K562 (cell line): Measurements from ENCODE around the gene RPS28. TPM values are rescaled to one million over a fixed set of nuclear protein-coding genes. Genes with fewer than 3 reads are reported as not detected.

Experiments
- ATAC-seq: fragments of 200-7000 bp; cut with Tn5 transposase; 3 replicates; pipeline ENCODE4 v1.9.1; 2020; ENCODE audit warnings: moderate library complexity
- BruUV-seq: library from RNA; stranded (reverse); fragments of 400-500 nt; replicated peaks from 2 replicates; lab custom pipeline; 2021; lab: Mats Ljungman, UMichigan
- CTCF ChIA-PET: fragments of 300-600 bp; formaldehyde crosslinking; extraction: SDS; loops from one replicate; lab custom pipeline; 2021; ENCODE audit warnings: low intra/inter-chr PET ratio; lab: Yijun Ruan, JAX
- POLR2A ChIA-PET: fragments of 300-600, 350-650 bp; sonication (Branson Sonifier 250); formaldehyde crosslinking; extraction: SDS; loops from one replicate; lab custom pipeline; 2021; ENCODE audit warnings: antibody characterized with exemption, inconsistent platforms; lab: Yijun Ruan, JAX
- DNase-seq, 4 experiments: peaks; one replicate each; pipeline versions ENCODE4 v3.0.0 to v3.0.0-alpha.2; 2011 to 2018; ENCODE audit warnings: low spot score in 3 of 4, mixed read lengths in 3 of 4; ENCODE audit errors: extremely low read depth in 1 of 4
- FAIRE-seq: peaks from 2 replicates; lab custom pipeline; 2011; peaks lifted over from hg19 to GRCh38; lab: Jason Lieb, UNC
- H2AFZ ChIP-seq: 2 replicates; pipeline ENCODE4 v1.6.0; 2011; ENCODE audit warnings: low read depth, low read length, control low read depth, inconsistent platforms
- H3K27ac ChIP-seq: fragments of 200-600 bp; 3 replicates; pipeline ENCODE4 v1.8.0; 2011; ENCODE audit warnings: low read depth, mild to moderate bottlenecking, control low read depth, inconsistent platforms, low read length, moderate library complexity, mixed read lengths; ENCODE audit errors: extremely low read depth
- H3K27me3 ChIP-seq, 2 experiments: fragments of 300-600 bp in 1 of 2; 2 replicates in 1 of 2; 3 replicates in 1 of 2; pipeline versions ENCODE4 v1.6.0 to v1.8.0; 2011; ENCODE audit warnings: inconsistent platforms in 2 of 2, low read length in 2 of 2, mild to moderate bottlenecking in 1 of 2, mixed read lengths in 1 of 2, moderate library complexity in 1 of 2; ENCODE audit not compliant: control insufficient read depth in 2 of 2, insufficient read depth in 2 of 2
- H3K36me3 ChIP-seq: fragments of 300-600 bp; 3 replicates; pipeline ENCODE4 v1.8.0; 2011; ENCODE audit warnings: mild to moderate bottlenecking, low read length, inconsistent platforms; ENCODE audit not compliant: control insufficient read depth, insufficient read depth
- H3K4me1 ChIP-seq, 2 experiments: fragments of 200-600 bp in 1 of 2; replicated peaks in 1 of 2; 2 replicates in 1 of 2; 3 replicates in 1 of 2; pipeline versions ENCODE4 v1.5.1 to v1.8.0; 2011; ENCODE audit warnings: inconsistent platforms in 2 of 2, low read length in 2 of 2, mild to moderate bottlenecking in 1 of 2, mixed read lengths in 1 of 2, moderate library complexity in 1 of 2; ENCODE audit not compliant: control insufficient read depth in 2 of 2, insufficient read depth in 2 of 2
- H3K4me2 ChIP-seq: 2 replicates; pipeline ENCODE4 v1.6.1; 2011; ENCODE audit warnings: low read length, control low read depth, inconsistent platforms, mixed read lengths; ENCODE audit not compliant: insufficient read depth
- H3K4me3 ChIP-seq: fragments of 200-600 bp; sonication (generic), shearing (Covaris generic); 2 replicates; pipeline ENCODE4 v1.5.1; 2016; ENCODE audit warnings: control low read depth, inconsistent platforms
- H3K79me2 ChIP-seq: fragments of 200-600 bp; 3 replicates; pipeline ENCODE4 v1.8.0; 2011; ENCODE audit warnings: low read length, inconsistent platforms; ENCODE audit not compliant: control insufficient read depth, insufficient read depth
- H3K9ac ChIP-seq, 2 experiments: 2 replicates each; pipeline versions ENCODE4 v1.6.0 to v1.6.1; 2011; ENCODE audit warnings: low read depth in 2 of 2, low read length in 2 of 2, control low read depth in 1 of 2, inconsistent platforms in 1 of 2, mild to moderate bottlenecking in 1 of 2, mixed read lengths in 1 of 2; ENCODE audit not compliant: insufficient read depth in 1 of 2
- H3K9me1 ChIP-seq: one replicate; pipeline ENCODE4 v1.6.0; 2011; ENCODE audit warnings: inconsistent platforms, mild to moderate bottlenecking, low read length, moderate library complexity; ENCODE audit not compliant: control insufficient read depth, insufficient read depth
- H3K9me3 ChIP-seq: replicated peaks from 2 replicates; pipeline ENCODE4 v1.5.1; 2011; ENCODE audit warnings: low read depth, low read length, inconsistent platforms; ENCODE audit not compliant: control insufficient read depth, insufficient read depth
- H4K20me1 ChIP-seq: replicated peaks from 2 replicates; pipeline ENCODE4 v1.6.1; 2011; ENCODE audit warnings: low read length, inconsistent platforms, mixed read lengths; ENCODE audit not compliant: control insufficient read depth, insufficient read depth
- CUX1 ChIP-seq: fragments of 200-800 bp; sonication (Bioruptor generic); IDR thresholded peaks from 2 replicates; pipeline ENCODE4 v1.6.1; 2016; ENCODE audit warnings: missing genetic modification characterization, missing compliant biosample characterization
- DIDO1 ChIP-seq: fragments of 450-650 bp; IDR thresholded peaks from 2 replicates; pipeline ENCODE4 v1.6.1; 2016; ENCODE audit warnings: low read depth, missing biosample characterization, missing genetic modification characterization
- HMG20B ChIP-seq: fragments of 250-450 bp; sonication (Bioruptor Pico); IDR thresholded peaks from 2 replicates; pipeline ENCODE4 v1.5.0; 2021; ENCODE audit warnings: mild to moderate bottlenecking
- MCM2 ChIP-seq: fragments of 450-650 bp; IDR thresholded peaks from 2 replicates; pipeline ENCODE4 v1.6.1; 2017; ENCODE audit warnings: low read depth, mild to moderate bottlenecking
- SIX5 ChIP-seq, 2 experiments: IDR thresholded peaks; 2 replicates each; pipeline ENCODE4 v1.6.1; 2011; ENCODE audit warnings: low read length in 2 of 2, borderline replicate concordance in 1 of 2, low read depth in 1 of 2, mild to moderate bottlenecking in 1 of 2, moderate library complexity in 1 of 2; ENCODE audit not compliant: insufficient read depth in 1 of 2
- ZNF124 ChIP-seq: sonication (generic); formaldehyde crosslinking; IDR thresholded peaks from 2 replicates; pipeline ENCODE4 v1.8.1; 2022; ENCODE audit warnings: missing genetic modification reagents
- ZNF143 ChIP-seq: sonication (generic); formaldehyde crosslinking; IDR thresholded peaks from 2 replicates; pipeline ENCODE4 v1.9.0; 2022; ENCODE audit warnings: mild to moderate bottlenecking, missing genetic modification reagents
- ZNF347 ChIP-seq: fragments of 450-650 bp; formaldehyde crosslinking; IDR thresholded peaks from 2 replicates; pipeline ENCODE4 v1.4.0; 2020; ENCODE audit warnings: low read depth, mild to moderate bottlenecking, moderate library complexity
- ZNF655 ChIP-seq: fragments of 250-450 bp; sonication (Bioruptor Pico); IDR thresholded peaks from 2 replicates; pipeline ENCODE4 v1.5.0; 2021
- WGBS: fragments of 100-300 bp; shearing (Covaris generic); methylation state at CpG from one replicate; pipeline ENCODE4 v1.1.6; 2016; ENCODE audit warnings: low coverage, mixed read lengths; ENCODE audit not compliant: insufficient coverage; ENCODE audit errors: missing lambda C conversion rate; 5-methylcytosine and 5-hydroxymethylcytosine counted together
- in situ Hi-C: fragments of 300-500 bp; cut with MboI; formaldehyde crosslinking; loops from 4 replicates; pipeline ENCODE4 v1.15.0; 2018; ENCODE audit warnings: inconsistent platforms, mixed read lengths
- intact Hi-C: fragments of 100-400 bp; cut with micrococcal nuclease; formaldehyde crosslinking; loops from 2 replicates; pipeline ENCODE4 v1.14.2; 2022
- polyA plus RNA-seq, 8 experiments: library from polyadenylated mRNA; depleted of rRNA in 4 of 8; stranded (reverse) in 5 of 8; unstranded in 3 of 8; fragments of >200 nt; fragmentation: Nextera tagmentation in 2 of 8; fragmentation: Illumina TruSeq in 1 of 8; extraction: Ambion mirVana in 2 of 8; extraction: Trizol in 1 of 8; gene quantifications; 2 replicates each; pipeline versions ENCODE4 v1.2.1 to v1.2.3, GENCODE V29; 2011 to 2014; ENCODE audit warnings: inconsistent platforms in 1 of 8, missing spikeins in 1 of 8
- total RNA-seq, 7 experiments: library from RNA; depleted of rRNA in 6 of 7; stranded (reverse); fragments of >200 nt in 6 of 7; fragmentation: Illumina TruSeq in 2 of 7; extraction: Trizol in 2 of 7; gene quantifications; 2 replicates each; pipeline versions ENCODE4 v1.2.1 to v1.2.3, GENCODE V29; 2011 to 2021; ENCODE audit warnings: low replicate concordance in 1 of 7

Gene RPS28
- total and polyA plus RNA-seq, 9 of the 15 experiments (the other 6 are each of a cell fraction or from before 2014, with no cell fraction given) = 165 to 2,827 (median 1,303) TPM

DNA sequence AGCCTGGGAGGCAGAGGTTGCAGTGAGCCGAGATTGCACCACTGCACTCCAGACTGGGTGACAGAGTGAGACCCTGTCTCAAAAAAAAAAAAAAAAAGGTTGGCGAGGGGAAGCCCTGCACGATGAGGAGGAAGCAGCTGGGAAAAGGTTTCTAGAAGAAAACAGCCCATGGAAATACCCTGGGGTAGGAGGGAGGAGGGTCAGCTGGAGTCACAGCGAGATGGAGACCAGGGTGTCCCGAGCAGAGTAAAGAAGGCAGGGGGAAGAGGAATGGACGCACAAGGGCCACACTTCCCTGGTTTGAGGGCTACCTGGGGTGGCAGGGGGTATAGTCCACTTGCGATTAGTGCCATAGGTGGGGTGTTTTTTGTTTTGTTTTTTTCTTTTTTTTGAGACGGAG is 15.4 kb downstream of the RPS28 start:
- Histone ChIP-seq H3K36me3 (no peaks in the 10 kb centered on the region), H3K27ac (no peak overlapping the region), H3K9me1 (no peaks in the 10 kb centered on the region), H3K4me1 (peaks cover 0 to 42% of the 10 kb centered on the region in 2 experiments; a peak in 3 of 5 replicates), H3K27me3 (peaks cover 13 to 36% of the 10 kb centered on the region in 2 experiments; a peak in 4 of 5 replicates), H3K9ac (no peak overlapping the region), H2AFZ (no peak overlapping the region), H3K79me2 (no peaks in the 10 kb centered on the region), H4K20me1 (no peaks in the 10 kb centered on the region), H3K4me2 (no peak overlapping the region), H3K4me3 (no peak overlapping the region), H3K9me3 (no peaks in the 10 kb centered on the region)
- no peak for TF ChIP-seq ZNF655
- TF ChIP-seq ZNF143 = no peak
- no peak for TF ChIP-seq MCM2
- no peak for TF ChIP-seq ZNF124
- no peak for TF ChIP-seq SIX5 (IDR thresholded peaks at IDR 0.05; ENCODE audit: borderline replicate concordance in 1 of 2, insufficient read depth in 1 of 2, low read depth in 1 of 2, low read length in 2 of 2)
- TF ChIP-seq DIDO1 = no peak
- no peak for TF ChIP-seq ZNF347 (CRISPR knock-in tag)
- TF ChIP-seq HMG20B (CRISPR knock-in tag) = no peak
- TF ChIP-seq CUX1 (CRISPR knock-in tag) = no peak
- POLR2A ChIA-PET = interaction anchor here (0.7 to 3.8 kb wide), 5 partner anchors 9 to 67 kb away, joined by 3 to 34 read pairs (median 6); partner anchors contain the start of genes NDUFA7 and RPS28
- ATAC-seq = no peak
- BruUV-seq = no TSS peak
- DNase-seq = no peak
- 6% methylated on average over 6 of the region's 8 CpGs for WGBS
- no peak for FAIRE-seq
- in situ Hi-C loops (no loop called here), intact Hi-C loops (no loop called here)
- CTCF ChIA-PET = no interaction called here
